SJSA1 (cell line): Measurements from ENCODE around the gene POMC. TPM values are rescaled to one million over a fixed set of nuclear protein-coding genes. Genes with fewer than 3 reads are reported as not detected.

Source experiments
- DNase-seq, 2 experiments: peaks; one replicate each; pipeline ENCODE4 v3.0.0-alpha.2; 2015 to 2020; ENCODE audit warnings: low spot score in 2 of 2, low read depth in 1 of 2
- H3K27ac ChIP-seq: fragments of 250-450 bp; sonication (Bioruptor Pico); 2 replicates; pipeline ENCODE4 v1.5.1; 2020; ENCODE audit warnings: mild to moderate bottlenecking, moderate library complexity
- H3K27me3 ChIP-seq: fragments of 250-450 bp; sonication (Bioruptor Pico); replicated peaks from 2 replicates; pipeline ENCODE4 v1.5.1; 2020; ENCODE audit warnings: mild to moderate bottlenecking, moderate library complexity
- H3K36me3 ChIP-seq: fragments of 250-450 bp; sonication (Bioruptor Pico); 2 replicates; pipeline ENCODE4 v1.5.1; 2020; ENCODE audit warnings: mild to moderate bottlenecking
- H3K4me1 ChIP-seq: fragments of 250-450 bp; sonication (Bioruptor Pico); replicated peaks from 2 replicates; pipeline ENCODE4 v1.6.1; 2021; ENCODE audit warnings: mild to moderate bottlenecking
- H3K4me3 ChIP-seq: fragments of 250-450 bp; sonication (Bioruptor Pico); 2 replicates; pipeline ENCODE4 v1.5.1; 2020; ENCODE audit warnings: mild to moderate bottlenecking
- H3K9me3 ChIP-seq: fragments of 250-450 bp; sonication (Bioruptor Pico); replicated peaks from 2 replicates; pipeline ENCODE4 v1.5.1; 2020; ENCODE audit warnings: mild to moderate bottlenecking
- total RNA-seq: library from RNA; depleted of rRNA; stranded (reverse); fragments of >200 nt; shearing (Covaris generic); gene quantifications from 2 replicates; pipeline ENCODE4 v1.2.3, GENCODE V29; 2014; rRNA removed

POMC gene
- total RNA-seq, 1 experiment from 2014 or later, result not detected

DNA sequence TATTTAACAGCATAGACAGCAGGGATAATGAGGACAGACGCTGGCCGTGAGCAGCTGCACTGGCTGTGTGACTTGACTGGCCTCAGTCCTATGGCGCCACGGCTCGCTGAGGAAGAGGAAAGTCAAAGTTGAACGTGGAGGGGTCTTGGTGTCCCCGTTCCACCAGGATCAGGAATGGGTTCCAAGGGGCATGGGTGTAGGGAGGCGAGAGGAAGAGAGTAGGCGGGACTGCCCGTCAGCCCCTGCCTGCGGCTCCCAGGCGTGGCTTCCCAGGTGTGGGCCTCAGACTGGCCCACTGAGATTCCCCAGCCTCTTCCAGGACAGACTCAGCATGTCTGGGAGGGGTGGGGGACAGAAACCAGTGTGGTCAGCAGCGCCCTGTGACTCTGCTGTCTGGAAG, 51.4 kb downstream of the POMC start:
- Histone ChIP-seq H3K4me3 (no peak overlapping the region), H3K4me1 (no peaks in the 10 kb centered on the region), H3K9me3 (no peaks in the 10 kb centered on the region), H3K36me3 (no peaks in the 10 kb centered on the region), H3K27me3 (no peaks in the 10 kb centered on the region), H3K27ac (no peak overlapping the region)
- DNase-seq, result no peak

DNA sequence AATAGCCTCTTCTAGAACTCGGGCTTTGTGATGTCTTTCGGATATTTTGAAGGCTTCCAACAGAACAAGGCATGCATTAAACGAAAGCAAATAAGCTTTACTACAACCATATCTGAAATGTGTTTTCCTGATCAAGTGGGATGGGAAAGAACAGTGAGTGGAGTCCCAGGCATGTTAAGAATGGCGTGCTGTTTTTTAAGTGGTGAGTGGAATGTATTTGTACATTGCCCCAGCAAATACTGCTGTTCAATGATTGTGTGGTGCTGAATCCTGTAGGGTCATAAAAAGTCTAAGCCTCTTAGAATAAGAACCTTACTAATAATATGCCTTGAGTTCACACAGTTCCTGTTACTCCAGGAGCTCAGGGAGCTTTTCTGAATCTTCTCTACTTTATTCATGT, 52.5 kb downstream of the POMC start:
- Histone ChIP-seq H3K27me3 (no peaks in the 10 kb centered on the region), H3K4me3 (no peak overlapping the region), H3K27ac (no peak overlapping the region), H3K4me1 (no peaks in the 10 kb centered on the region), H3K36me3 (no peaks in the 10 kb centered on the region), H3K9me3 (no peaks in the 10 kb centered on the region)
- no peak for DNase-seq

DNA sequence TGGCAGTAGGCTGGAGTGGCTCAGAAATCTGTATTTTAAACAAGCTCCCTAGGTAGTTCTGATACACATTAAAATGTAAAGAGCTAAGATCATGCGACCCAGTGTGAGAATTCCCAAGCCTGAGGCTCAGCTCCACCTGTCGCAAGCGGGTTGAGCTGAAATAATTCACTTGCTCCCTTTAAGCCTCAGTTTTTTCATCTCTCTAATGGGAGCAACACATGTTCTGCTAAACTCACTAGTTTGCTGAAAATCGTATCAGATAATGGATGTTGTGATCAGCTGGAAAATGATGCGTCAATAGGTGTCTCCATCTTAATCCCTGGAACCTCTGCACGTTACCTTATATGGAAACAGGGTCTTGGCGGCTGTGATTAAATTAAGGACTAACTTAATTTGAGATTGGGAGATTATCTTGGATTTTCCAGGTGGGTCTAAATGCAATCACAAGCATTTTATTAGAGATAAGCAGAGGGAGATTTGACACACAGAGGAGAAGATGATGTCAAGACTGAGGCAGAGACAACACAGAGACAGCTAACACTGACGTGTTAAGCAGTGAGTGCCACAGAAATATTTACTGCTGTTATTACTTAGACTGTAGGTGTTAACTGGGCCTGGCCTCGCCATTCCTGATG, 53.0 kb downstream of the POMC start:
- no peak for DNase-seq
- H3K4me3 ChIP-seq, result no peak overlapping the region
- H3K9me3 ChIP-seq, result no peaks in the 10 kb centered on the region
- H3K4me1 ChIP-seq, result no peaks in the 10 kb centered on the region
- H3K27me3 ChIP-seq, result no peaks in the 10 kb centered on the region
- no peaks in the 10 kb centered on the region for H3K36me3 ChIP-seq
- no peak overlapping the region for H3K27ac ChIP-seq

DNA sequence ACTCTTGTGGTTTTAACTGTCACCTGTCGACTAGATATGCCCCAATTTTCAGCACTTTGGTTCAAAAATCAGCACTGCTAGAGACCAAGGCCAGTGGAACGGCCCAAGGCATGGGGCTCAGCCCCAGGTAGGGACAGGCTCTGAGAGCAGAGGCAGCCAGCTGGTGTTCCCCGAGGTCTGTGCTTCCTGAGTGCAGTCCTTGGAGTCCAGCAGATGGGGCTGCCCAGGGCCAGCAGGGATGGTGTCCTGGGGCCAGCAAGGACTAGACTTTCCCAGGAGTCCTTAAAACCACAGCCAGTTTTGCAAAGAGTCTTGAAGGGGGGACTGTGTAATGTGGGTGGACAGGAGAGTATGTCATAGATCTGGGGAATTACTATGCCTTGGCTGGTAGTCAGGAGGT, 56.3 kb downstream of the POMC start:
- no peak overlapping the region for H3K27ac ChIP-seq
- no peaks in the 10 kb centered on the region for H3K4me1 ChIP-seq
- H3K36me3 ChIP-seq, result no peaks in the 10 kb centered on the region
- no peak overlapping the region for H3K4me3 ChIP-seq
- DNase-seq, result no peak
- no peaks in the 10 kb centered on the region for H3K9me3 ChIP-seq
- 0 out of 2 replicates have a peak, but pooled peaks cover 3% of the 10 kb centered on the region for H3K27me3 ChIP-seq

Other genes with a start within 250 kb of the POMC start
- gene ADCY3, start 248.3 kb downstream of the POMC start, total RNA-seq, result 22.7 and 23.5 TPM in 2 replicates
- gene DNAJC27, start 196.6 kb downstream of the POMC start, total RNA-seq, result 2.8 and 4.4 TPM in 2 replicates
- 0.39 and 0.63 TPM in 2 replicates for gene EFR3B, start 126.5 kb downstream of the POMC start, total RNA-seq
- 3.6 and 4.7 TPM in 2 replicates for gene DNMT3A, start 173.3 kb upstream of the POMC start, total RNA-seq